ENCODE measurements around the gene RPS6KB2. TPM values are rescaled to one million over a fixed set of nuclear protein-coding genes. Genes with fewer than 3 reads are reported as not detected.

The RPS6KB2 gene
- total RNA-seq, 1 experiment from 2014 or later, result 54.0 TPM

- H3K9me3 ChIP-seq (ENCODE audit: insufficient read depth, low read depth), result no peaks in the 10 kb centered on the region
- no peaks in the 10 kb centered on the region for H3K9me2 ChIP-seq (ENCODE audit: insufficient read depth)
- H3K79me2 ChIP-seq (ENCODE audit: low read depth), result peaks cover 17% of the 10 kb centered on the region
- H4K20me1 ChIP-seq (ENCODE audit: insufficient read depth), result no peaks in the 10 kb centered on the region
- no peak for TF ChIP-seq EZH2 (IDR thresholded peaks at IDR 0.05; ENCODE audit: low read depth)
- TF ChIP-seq CTCF (conservative IDR thresholded peaks at IDR 0.05), result no peak
- CTCF ChIA-PET, result interaction anchor here (1.1 kb wide), 1 partner anchor 226 kb away, joined by 4 read pairs; no protein-coding TSS in a partner anchor
- intact Hi-C loops (cut with micrococcal nuclease; ENCODE audit: unreplicated experiment), result no loop called here
- no peaks in the 10 kb centered on the region for H3K36me3 ChIP-seq (ENCODE audit: low read depth)
- no peak overlapping the region for H3K4me3 ChIP-seq
- BruUV-seq (replicated peaks), result no TSS peak
- no peak for DNase-seq
- H2AFZ ChIP-seq, result no peak overlapping the region
- POLR2A ChIA-PET (ENCODE audit: unreplicated experiment), result interaction anchor here (0.6 kb wide), 1 partner anchor 116 kb away, joined by 4 read pairs; the partner anchor contains the start of gene ANKRD13D
- H3K4me2 ChIP-seq, result no peak overlapping the region
- no peak overlapping the region for H3K27ac ChIP-seq
- H3K27me3 ChIP-seq (ENCODE audit: insufficient read depth, low read depth), result no peaks in the 10 kb centered on the region
- H3K4me1 ChIP-seq (replicated peaks; ENCODE audit: insufficient read depth), result peaks cover 14% of the 10 kb centered on the region
- peaks cover 13% of the 10 kb centered on the region; the same call in 1 of the 2 replicates for H3F3A ChIP-seq (ENCODE audit: insufficient read depth, low read depth)
These were observed 23.6 kb upstream of the RPS6KB2 start for GRCh38 chr11:67404515-67405195.

GRCh38 chr11:67405196-67405567 lies 23.1 kb upstream of the RPS6KB2 start:
- no peak overlapping the region for H3K4me2 ChIP-seq
- no peak overlapping the region for H2AFZ ChIP-seq
- H3K9me3 ChIP-seq (ENCODE audit: insufficient read depth, low read depth), result no peaks in the 10 kb centered on the region
- TF ChIP-seq EZH2 (IDR thresholded peaks at IDR 0.05; ENCODE audit: low read depth) (no peak), CTCF (conservative IDR thresholded peaks at IDR 0.05) (no peak)
- H3K27me3 ChIP-seq (ENCODE audit: insufficient read depth, low read depth), result no peaks in the 10 kb centered on the region
- DNase-seq, result no peak
- BruUV-seq (replicated peaks), result no TSS peak
- no peak overlapping the region for H3K27ac ChIP-seq
- H4K20me1 ChIP-seq (ENCODE audit: insufficient read depth), result no peaks in the 10 kb centered on the region
- peaks cover 12% of the 10 kb centered on the region for H3K4me1 ChIP-seq (replicated peaks; ENCODE audit: insufficient read depth)
- H3K36me3 ChIP-seq (ENCODE audit: low read depth), result no peaks in the 10 kb centered on the region
- ChIA-PET POLR2A (ENCODE audit: unreplicated experiment) (interaction anchor here (0.6 kb wide), 2 partner anchors 51 to 116 kb away, joined by 3 to 4 read pairs; partner anchors contain the start of gene ANKRD13D), CTCF (interaction anchor here (0.6 kb wide), 1 partner anchor 311 kb away, joined by 6 read pairs; no protein-coding TSS in a partner anchor)
- peaks cover 12% of the 10 kb centered on the region for H3K79me2 ChIP-seq (ENCODE audit: low read depth)
- intact Hi-C loops (cut with micrococcal nuclease; ENCODE audit: unreplicated experiment), result no loop called here
- peaks cover 13% of the 10 kb centered on the region; the same call in 1 of the 2 replicates for H3F3A ChIP-seq (ENCODE audit: insufficient read depth, low read depth)
- no peak overlapping the region for H3K4me3 ChIP-seq
- no peaks in the 10 kb centered on the region for H3K9me2 ChIP-seq (ENCODE audit: insufficient read depth)

GRCh38 chr11:67405688-67406339 lies 22.5 kb upstream of the RPS6KB2 start:
- Histone ChIP-seq H3K27ac (no peak overlapping the region), H3F3A (ENCODE audit: insufficient read depth, low read depth) (peaks cover 13% of the 10 kb centered on the region; the same call in 1 of the 2 replicates), H3K9me3 (ENCODE audit: insufficient read depth, low read depth) (no peaks in the 10 kb centered on the region), H4K20me1 (ENCODE audit: insufficient read depth) (no peaks in the 10 kb centered on the region), H3K4me1 (replicated peaks; ENCODE audit: insufficient read depth) (peaks cover 6% of the 10 kb centered on the region), H3K79me2 (ENCODE audit: low read depth) (peaks cover 5% of the 10 kb centered on the region), H3K36me3 (ENCODE audit: low read depth) (no peaks in the 10 kb centered on the region), H3K4me2 (no peak overlapping the region), H2AFZ (no peak overlapping the region), H3K9me2 (ENCODE audit: insufficient read depth) (no peaks in the 10 kb centered on the region), H3K4me3 (no peak overlapping the region), H3K27me3 (ENCODE audit: insufficient read depth, low read depth) (no peaks in the 10 kb centered on the region)
- BruUV-seq (replicated peaks), result no TSS peak
- POLR2A ChIA-PET (ENCODE audit: unreplicated experiment), result interaction anchor here (0.6 kb wide), 2 partner anchors 18 to 51 kb away, joined by 3 read pairs; no protein-coding TSS in a partner anchor
- no peak for DNase-seq
- TF ChIP-seq CTCF (conservative IDR thresholded peaks at IDR 0.05) (no peak), EZH2 (IDR thresholded peaks at IDR 0.05; ENCODE audit: low read depth) (no peak)
- intact Hi-C loops (cut with micrococcal nuclease; ENCODE audit: unreplicated experiment), result no loop called here
- CTCF ChIA-PET, result interaction anchor here (0.6 kb wide), 1 partner anchor 311 kb away, joined by 6 read pairs; no protein-coding TSS in a partner anchor

All from PC-9 (cell line).